GM18499 (cell line): ENCODE data around the gene MAMDC2.

ENCODE experiments used
- ATAC-seq: cut with Tn5 transposase; IDR thresholded peaks from one replicate; pipeline ENCODE4 v1.9.1; 2021; ENCODE audit warnings: moderate number of reproducible peaks; ENCODE audit not compliant: insufficient read depth, unreplicated experiment

Gene MAMDC2

GRCh38 chr9:70100362-70100761 is 56.7 kb downstream of the MAMDC2 start:
- no peak for ATAC-seq

GRCh38 chr9:70101265-70101664 is 57.6 kb downstream of the MAMDC2 start:
- ATAC-seq: no peak

GRCh38 chr9:70105147-70105546 is 61.5 kb downstream of the MAMDC2 start:
- no peak for ATAC-seq

GRCh38 chr9:70106571-70106970 is 62.9 kb downstream of the MAMDC2 start:
- ATAC-seq: no peak

- ATAC-seq: no peak
These were observed 63.9 kb downstream of the MAMDC2 start for GRCh38 chr9:70107558-70107957.

GRCh38 chr9:70108181-70108580 is 64.5 kb downstream of the MAMDC2 start:
- ATAC-seq: no peak

- ATAC-seq: no peak
These were observed 66.8 kb downstream of the MAMDC2 start for GRCh38 chr9:70110194-70111041.

- ATAC-seq: no peak
These were observed 67.5 kb downstream of the MAMDC2 start for GRCh38 chr9:70111042-70111602.

GRCh38 chr9:70111641-70112236 is 68.1 kb downstream of the MAMDC2 start:
- no peak for ATAC-seq

- ATAC-seq: no peak
These were observed 69.3 kb downstream of the MAMDC2 start for GRCh38 chr9:70112981-70113380.

- peak; percentile 74 for ATAC-seq
These were observed 69.9 kb downstream of the MAMDC2 start for GRCh38 chr9:70113403-70114022.

- ATAC-seq: no peak
These were observed 71.2 kb downstream of the MAMDC2 start for GRCh38 chr9:70114898-70115297.

GRCh38 chr9:70117835-70118319 is 74.2 kb downstream of the MAMDC2 start:
- ATAC-seq: no peak

- no peak for ATAC-seq
These were observed 76.1 kb downstream of the MAMDC2 start for GRCh38 chr9:70119786-70120185.

- ATAC-seq: no peak
These were observed 77.3 kb downstream of the MAMDC2 start for GRCh38 chr9:70120834-70121510.

- ATAC-seq: no peak
These were observed 78.3 kb downstream of the MAMDC2 start for GRCh38 chr9:70121818-70122436.

- no peak for ATAC-seq
These were observed 80.0 kb downstream of the MAMDC2 start for GRCh38 chr9:70123695-70124094.

- no peak for ATAC-seq
These were observed 82.1 kb downstream of the MAMDC2 start for GRCh38 chr9:70125621-70126263.

GRCh38 chr9:70127036-70127435 is 83.4 kb downstream of the MAMDC2 start:
- no peak for ATAC-seq
